Tibial nerve (tissue), 4 donors: Measurements from ENCODE around the gene PMAIP1. TPM values are rescaled to one million over a fixed set of nuclear protein-coding genes. Genes with fewer than 3 reads are reported as not detected.
A peak's percentile ranks its signal among the peaks of the same experiment; 100 is the strongest.

Experiments used
- DNase-seq, 2 donors: peaks; one replicate each; pipeline ENCODE4 v3.0.0-alpha.2; 2019; ENCODE audit warnings: low spot score in 2 of 2
- H3K27ac ChIP-seq, 4 donors: fragments of 200-600 bp; sonication (generic) in 3 of 4; one replicate each; pipeline ENCODE4 v1.5.1; 2017 to 2019; ENCODE audit warnings: mild to moderate bottlenecking in 1 of 4
- H3K27me3 ChIP-seq, 2 donors: fragments of 200-600 bp; sonication (generic) in 1 of 2; one replicate each; pipeline versions ENCODE4 v1.5.1 to v1.6.0; 2017 to 2019
- H3K36me3 ChIP-seq, 3 donors: fragments of 200-600 bp; sonication (generic); one replicate each; pipeline ENCODE4 v1.5.1; 2018 to 2019
- H3K4me1 ChIP-seq, 4 donors: fragments of 200-600 bp; sonication (generic) in 3 of 4; one replicate each; pipeline ENCODE4 v1.5.1; 2017 to 2019
- H3K4me3 ChIP-seq, 4 donors: fragments of 200-600 bp; sonication (generic) in 3 of 4; one replicate each; pipeline ENCODE4 v1.5.1; 2017 to 2019; ENCODE audit warnings: mild to moderate bottlenecking in 1 of 4, moderate library complexity in 1 of 4
- H3K9me3 ChIP-seq, 4 donors: fragments of 200-600 bp; sonication (generic) in 3 of 4; one replicate each; pipeline ENCODE4 v1.5.1; 2017 to 2019
- CTCF ChIP-seq, 5 experiments: fragments of 200-600 bp in 3 of 5; fragments of 450-650 bp in 2 of 5; sonication (generic) in 3 of 5; IDR thresholded peaks; one replicate each; pipeline ENCODE4 v1.5.1; 2016 to 2019; ENCODE audit warnings: antibody characterized with exemption in 5 of 5, mild to moderate bottlenecking in 3 of 5, moderate library complexity in 2 of 5
- EP300 ChIP-seq, 2 donors: sonication (generic); formaldehyde crosslinking; IDR thresholded peaks; one replicate each; pipeline ENCODE4 v1.6.1; 2017; ENCODE audit warnings: antibody characterized with exemption in 2 of 2, mild to moderate bottlenecking in 1 of 2
- POLR2A ChIP-seq, 2 donors: fragments of 450-650 bp; IDR thresholded peaks; one replicate each; pipeline ENCODE4 v1.6.1; 2017; ENCODE audit warnings: antibody characterized with exemption in 2 of 2, mild to moderate bottlenecking in 2 of 2, moderate library complexity in 2 of 2
- WGBS, 2 donors: methylation state at CpG; one replicate each; pipeline ENCODE4 v1.1.5; 2018; 5-methylcytosine and 5-hydroxymethylcytosine counted together
- total RNA-seq, 4 donors: library from RNA; depleted of rRNA; stranded (reverse); fragments of >200 nt; gene quantifications; one replicate each; pipeline ENCODE4 v1.1.0, GENCODE V29; 2016

The PMAIP1 gene
- total RNA-seq, 4 donors from 2014 or later = 0.22 to 0.98 TPM; not detected in 2

GRCh38 chr18:59908799-59909198, 9.0 kb downstream of the PMAIP1 start:
- 56 to 58% methylated on average over 7 of the region's 7 CpGs for WGBS, 2 donors
- Histone ChIP-seq H3K4me3 (no peak overlapping the region), H3K9me3 (no peaks in the 10 kb centered on the region), H3K27me3 (no peaks in the 10 kb centered on the region), H3K4me1 (peaks cover 0 to 3% (median 0%) of the 10 kb centered on the region in 4 donors), H3K36me3 (no peaks in the 10 kb centered on the region), H3K27ac (no peak overlapping the region)
- DNase-seq = no peak
- no peak for TF ChIP-seq POLR2A (IDR thresholded peaks at IDR 0.05)
- no peak for TF ChIP-seq CTCF (IDR thresholded peaks at IDR 0.05)
- no peak for TF ChIP-seq EP300 (IDR thresholded peaks at IDR 0.05)

GRCh38 chr18:59909289-59910036, 9.7 kb downstream of the PMAIP1 start:
- Histone ChIP-seq H3K4me1 (peaks cover 0 to 3% (median 0%) of the 10 kb centered on the region in 4 donors), H3K27me3 (no peaks in the 10 kb centered on the region), H3K36me3 (no peaks in the 10 kb centered on the region), H3K9me3 (no peaks in the 10 kb centered on the region), H3K4me3 (no peak overlapping the region), H3K27ac (no peak overlapping the region)
- TF ChIP-seq CTCF (IDR thresholded peaks at IDR 0.05) = no peak
- TF ChIP-seq POLR2A (IDR thresholded peaks at IDR 0.05) = no peak
- TF ChIP-seq EP300 (IDR thresholded peaks at IDR 0.05) = no peak
- 66% methylated on average over 11 of the region's 11 CpGs for WGBS, 2 donors
- DNase-seq = no peak

DNA sequence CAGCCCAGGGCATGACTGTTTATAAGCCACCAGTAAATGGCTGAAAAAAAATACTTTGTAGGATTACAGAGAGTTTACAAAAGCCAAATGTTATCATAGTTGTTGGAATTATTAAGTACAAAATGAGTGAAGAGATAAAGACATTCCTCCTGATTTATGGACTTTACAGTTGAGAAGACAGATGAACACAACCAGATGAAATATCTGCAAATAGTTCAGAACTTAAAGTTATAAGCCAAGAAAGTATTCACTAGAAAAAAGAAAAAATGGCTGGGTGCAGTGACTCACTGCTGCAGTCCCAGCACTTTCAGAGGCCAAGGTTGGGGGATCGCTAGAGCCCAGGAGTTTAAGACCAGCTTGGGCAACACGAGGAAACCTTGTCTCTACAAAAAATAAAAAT, 11.2 kb downstream of the PMAIP1 start:
- Histone ChIP-seq H3K9me3 (no peaks in the 10 kb centered on the region), H3K4me3 (no peak overlapping the region), H3K36me3 (no peaks in the 10 kb centered on the region), H3K4me1 (peaks cover 0 to 3% (median 0%) of the 10 kb centered on the region in 4 donors), H3K27ac (no peak overlapping the region), H3K27me3 (no peaks in the 10 kb centered on the region)
- TF ChIP-seq EP300 (IDR thresholded peaks at IDR 0.05) (no peak), CTCF (IDR thresholded peaks at IDR 0.05) (no peak), POLR2A (IDR thresholded peaks at IDR 0.05) (no peak)
- WGBS, 2 donors = 81 to 92% methylated on average over 2 of the region's 2 CpGs
- no peak for DNase-seq

DNA sequence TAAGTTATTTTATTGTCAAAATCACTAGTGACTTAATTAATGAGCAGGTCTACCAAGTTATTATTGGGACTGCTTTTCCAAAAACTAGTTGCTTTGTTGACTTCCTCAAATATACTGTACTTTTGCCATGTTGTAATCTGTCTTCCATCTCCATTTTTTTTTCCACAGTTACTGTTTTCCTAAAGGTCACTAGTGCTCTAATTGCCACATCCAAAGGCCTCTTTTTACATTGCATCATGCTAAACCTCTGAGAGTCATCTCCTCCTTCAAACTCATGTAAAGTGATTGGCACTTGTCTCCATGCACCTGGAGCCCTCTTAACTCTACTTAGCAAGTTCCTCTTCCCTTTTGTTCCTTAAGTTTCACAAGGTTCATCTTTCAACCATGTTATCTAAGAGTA, 11.8 kb downstream of the PMAIP1 start:
- TF ChIP-seq CTCF (IDR thresholded peaks at IDR 0.05) (no peak), EP300 (IDR thresholded peaks at IDR 0.05) (peak in 1 of 2 donors; percentile 51), POLR2A (IDR thresholded peaks at IDR 0.05) (no peak)

DNA sequence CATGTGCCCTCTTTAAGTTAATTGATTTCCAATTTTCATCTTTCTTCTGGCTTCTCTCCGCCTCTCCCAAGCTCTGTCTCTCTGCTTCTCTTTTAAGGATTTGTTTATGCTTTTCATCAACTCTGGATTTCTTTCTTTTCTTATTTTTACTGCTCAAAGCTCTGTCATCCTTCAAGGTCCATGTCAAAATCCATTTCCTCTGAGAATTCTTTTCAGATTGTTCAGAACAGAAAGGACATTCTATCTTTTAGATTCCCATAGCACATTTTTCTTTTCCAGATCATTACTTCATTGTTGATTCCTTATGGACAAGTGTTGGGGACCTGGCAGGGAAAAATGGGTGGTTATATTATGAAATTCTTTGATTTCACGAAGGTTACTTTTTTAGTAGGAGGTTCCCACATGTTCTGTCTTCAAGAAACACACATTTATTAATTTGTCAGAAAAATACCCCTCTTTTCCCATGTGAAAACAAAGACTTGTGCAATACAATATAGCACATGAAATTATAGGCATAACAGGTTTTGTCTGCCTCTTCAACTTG, 12.3 kb downstream of the PMAIP1 start:
- WGBS, 2 donors = 82 to 84% methylated on average over 2 of the region's 2 CpGs
- DNase-seq = no peak
- Histone ChIP-seq H3K4me1 (peaks cover 0 to 2% (median 0%) of the 10 kb centered on the region in 4 donors), H3K27me3 (no peaks in the 10 kb centered on the region), H3K9me3 (no peaks in the 10 kb centered on the region), H3K27ac (no peak overlapping the region), H3K36me3 (no peaks in the 10 kb centered on the region), H3K4me3 (no peak overlapping the region)
- TF ChIP-seq POLR2A (IDR thresholded peaks at IDR 0.05) (no peak), CTCF (IDR thresholded peaks at IDR 0.05) (no peak), EP300 (IDR thresholded peaks at IDR 0.05) (no peak)

More for the DNA sequence above, 11.8 kb downstream of the PMAIP1 start:
- no peak overlapping the region for H3K4me3 ChIP-seq
- no peak for DNase-seq
- no peaks in the 10 kb centered on the region for H3K36me3 ChIP-seq
- peaks cover 0 to 3% (median 0%) of the 10 kb centered on the region in 4 donors for H3K4me1 ChIP-seq
- no peak overlapping the region for H3K27ac ChIP-seq
- no peaks in the 10 kb centered on the region for H3K27me3 ChIP-seq
- H3K9me3 ChIP-seq = no peaks in the 10 kb centered on the region
